Measurements from ENCODE around the gene ACTR1B.
"Not testable (repeated sequence)": the region's sequence is repeated elsewhere in the genome, so short reads cannot be mapped to it uniquely, and the experiment has no call there.

- TF ChIP-seq, protein P1, sequence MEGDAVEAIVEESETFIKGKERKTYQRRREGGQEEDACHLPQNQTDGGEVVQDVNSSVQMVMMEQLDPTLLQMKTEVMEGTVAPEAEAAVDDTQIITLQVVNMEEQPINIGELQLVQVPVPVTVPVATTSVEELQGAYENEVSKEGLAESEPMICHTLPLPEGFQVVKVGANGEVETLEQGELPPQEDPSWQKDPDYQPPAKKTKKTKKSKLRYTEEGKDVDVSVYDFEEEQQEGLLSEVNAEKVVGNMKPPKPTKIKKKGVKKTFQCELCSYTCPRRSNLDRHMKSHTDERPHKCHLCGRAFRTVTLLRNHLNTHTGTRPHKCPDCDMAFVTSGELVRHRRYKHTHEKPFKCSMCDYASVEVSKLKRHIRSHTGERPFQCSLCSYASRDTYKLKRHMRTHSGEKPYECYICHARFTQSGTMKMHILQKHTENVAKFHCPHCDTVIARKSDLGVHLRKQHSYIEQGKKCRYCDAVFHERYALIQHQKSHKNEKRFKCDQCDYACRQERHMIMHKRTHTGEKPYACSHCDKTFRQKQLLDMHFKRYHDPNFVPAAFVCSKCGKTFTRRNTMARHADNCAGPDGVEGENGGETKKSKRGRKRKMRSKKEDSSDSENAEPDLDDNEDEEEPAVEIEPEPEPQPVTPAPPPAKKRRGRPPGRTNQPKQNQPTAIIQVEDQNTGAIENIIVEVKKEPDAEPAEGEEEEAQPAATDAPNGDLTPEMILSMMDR (conservative IDR thresholded peaks at IDR 0.05) = not testable (repeated sequence)
- not testable (repeated sequence) for TF ChIP-seq ZFX (IDR thresholded peaks at IDR 0.05)
These were observed 51.9 kb downstream of the ACTR1B start for GRCh38 chr2:97611895-97612294.

Measured in C4-2B (cell line).